T1000 (cell line): ENCODE measurements around the gene MRPL42.
"Not testable (repeated sequence)": the region's sequence is repeated elsewhere in the genome, so short reads cannot be mapped to it uniquely, and the experiment has no call there.

Source experiments
- DNase-seq: peaks from one replicate; lab custom pipeline; 2025; ENCODE audit warnings: mixed read lengths; lab: John Stamatoyannopoulos, UW

The MRPL42 gene

DNA sequence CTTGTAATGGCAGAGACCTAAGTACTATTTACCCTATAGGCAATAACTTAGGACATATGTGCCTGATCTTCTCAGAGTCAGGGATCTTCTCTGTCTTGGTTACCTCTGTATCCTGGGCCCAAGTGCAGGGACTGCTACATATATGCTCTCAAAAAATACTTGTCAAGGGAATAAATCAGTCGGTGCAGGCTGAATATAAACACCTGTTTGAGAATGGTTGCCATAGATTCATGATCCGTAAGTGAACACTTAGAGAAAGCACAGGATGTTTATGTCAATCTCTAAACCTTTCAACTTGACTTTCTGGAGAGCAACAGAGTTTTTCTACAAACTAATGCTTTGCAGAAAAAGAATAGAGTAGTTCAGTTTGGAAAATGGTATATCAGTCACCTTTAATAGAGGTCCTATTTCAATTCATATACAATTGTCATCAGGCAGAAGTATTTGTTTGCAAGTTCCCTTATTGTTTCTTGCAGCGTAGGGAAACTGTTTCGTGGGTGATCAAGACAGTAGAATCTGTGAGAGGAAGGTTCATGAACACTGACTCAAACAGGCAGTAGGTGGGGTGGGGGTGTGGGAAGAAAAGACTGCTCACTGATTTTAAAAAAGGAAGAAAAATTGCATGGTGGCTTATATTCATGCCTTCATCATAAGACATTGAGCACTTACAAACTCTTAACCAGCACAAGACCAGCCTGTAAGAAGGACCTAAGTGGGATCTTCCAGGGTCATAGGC, 19.6 kb upstream of the MRPL42 start:
- DNase-seq, result no peak

DNA sequence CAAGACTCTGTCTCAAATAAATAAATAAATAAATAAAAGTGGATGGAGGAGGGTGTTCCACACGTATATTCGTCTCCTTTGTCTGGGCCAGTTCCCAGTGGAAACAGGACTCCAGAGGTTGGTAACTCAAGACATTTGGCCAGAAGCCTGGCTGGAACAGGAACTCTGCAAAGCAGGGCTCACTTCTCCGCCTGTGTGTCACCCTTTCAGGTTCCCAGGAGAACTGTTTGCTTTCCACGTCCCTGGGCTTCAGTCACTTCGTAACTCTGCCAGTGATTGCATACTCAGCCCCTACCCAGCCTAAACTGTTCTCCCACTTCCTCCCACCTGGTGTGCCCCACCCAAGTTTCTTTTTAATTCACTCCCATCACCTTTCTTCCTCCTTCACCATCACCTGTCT, 18.5 kb upstream of the MRPL42 start:
- no peak for DNase-seq

DNA sequence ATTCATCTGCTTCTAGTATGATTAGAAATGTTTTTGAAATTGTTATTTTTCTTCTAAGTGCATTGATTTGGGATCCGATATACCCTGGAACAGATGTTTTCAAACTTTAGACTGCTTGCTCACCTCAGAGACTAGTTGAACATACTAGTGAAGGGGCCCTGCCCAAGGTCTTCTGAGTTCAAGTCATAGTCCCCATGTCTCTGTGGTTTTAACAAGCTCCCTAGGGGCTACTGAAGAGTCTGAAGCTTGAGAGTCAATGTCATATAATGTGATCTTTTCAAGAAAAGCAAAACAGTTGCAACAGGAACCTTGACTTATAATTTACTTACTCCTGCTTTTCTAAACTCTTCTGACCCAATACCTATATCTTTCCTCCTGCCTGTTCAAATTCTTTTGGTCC, 18.0 kb upstream of the MRPL42 start:
- no peak for DNase-seq

DNA sequence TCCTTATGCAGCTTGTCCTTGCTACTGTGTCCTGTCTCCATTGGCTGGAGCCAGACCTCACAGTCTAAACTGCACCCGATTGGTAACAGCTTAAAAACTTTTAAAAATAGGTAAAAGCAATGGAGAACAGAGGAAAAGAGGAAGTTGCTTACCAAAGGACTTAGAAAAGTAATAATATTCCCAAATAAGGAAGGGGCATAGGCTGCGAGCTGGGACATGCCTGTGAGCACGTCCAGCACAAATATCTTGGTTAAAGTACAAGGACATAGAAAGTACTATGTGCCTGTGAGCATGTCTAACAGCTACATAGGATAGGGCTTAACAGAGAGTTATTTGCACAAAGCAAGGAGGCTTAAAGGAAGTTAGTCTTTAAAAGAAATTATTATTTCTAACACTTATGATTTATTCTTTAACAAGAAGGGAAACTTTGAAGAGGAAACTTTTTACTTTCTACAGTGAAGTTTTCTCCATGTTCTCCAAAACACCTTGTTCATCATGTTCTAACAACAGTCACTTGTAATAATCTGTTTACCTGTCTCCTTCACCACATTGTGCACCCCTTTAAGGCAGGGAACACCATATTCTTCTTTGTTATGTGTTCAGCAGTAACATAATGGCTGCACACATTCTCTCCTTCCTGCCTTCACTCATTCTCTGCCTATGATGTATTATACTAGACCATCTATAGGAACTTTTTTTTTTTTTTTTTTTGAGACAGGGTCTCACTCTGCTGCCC, 15.7 kb upstream of the MRPL42 start:
- DNase-seq, result no peak

DNA sequence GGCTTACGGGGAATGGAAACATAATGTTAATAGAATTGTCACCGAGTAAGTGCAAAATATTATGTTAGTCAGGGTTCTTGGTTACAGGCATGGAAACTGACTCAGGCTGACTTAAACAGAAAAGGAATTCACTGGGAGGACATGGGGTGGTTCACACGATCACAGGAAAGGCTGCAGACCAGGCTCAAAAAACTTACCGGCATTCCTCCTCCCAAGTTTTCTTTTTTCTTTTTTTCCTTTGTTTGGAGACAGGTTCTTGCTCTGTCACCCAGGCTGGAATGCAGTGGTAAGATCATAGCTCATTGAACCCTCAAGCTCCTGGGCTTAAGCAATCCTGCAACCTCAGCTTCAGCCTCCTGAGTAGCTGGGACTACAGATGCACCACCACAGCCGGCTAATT, 13.7 kb upstream of the MRPL42 start:
- no peak for DNase-seq

DNA sequence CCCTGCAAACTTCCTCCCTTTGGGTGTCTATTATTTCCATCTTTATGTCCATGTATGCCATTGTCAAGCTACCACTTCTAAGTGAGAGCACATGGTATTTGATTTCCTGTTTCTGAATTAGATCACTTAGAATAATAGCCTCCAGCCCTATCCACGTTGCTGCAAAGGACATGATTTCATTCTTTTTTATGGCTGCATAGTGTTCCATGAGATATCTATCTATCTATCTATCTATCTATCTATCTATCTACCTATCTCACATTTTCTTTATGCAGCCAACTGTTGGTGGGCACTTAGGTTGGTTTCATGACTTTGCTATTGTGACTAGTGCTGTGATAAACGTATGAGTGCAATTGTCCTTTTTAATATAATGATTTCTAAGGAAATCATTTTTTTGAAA, 11.2 kb upstream of the MRPL42 start:
- no peak for DNase-seq

DNA sequence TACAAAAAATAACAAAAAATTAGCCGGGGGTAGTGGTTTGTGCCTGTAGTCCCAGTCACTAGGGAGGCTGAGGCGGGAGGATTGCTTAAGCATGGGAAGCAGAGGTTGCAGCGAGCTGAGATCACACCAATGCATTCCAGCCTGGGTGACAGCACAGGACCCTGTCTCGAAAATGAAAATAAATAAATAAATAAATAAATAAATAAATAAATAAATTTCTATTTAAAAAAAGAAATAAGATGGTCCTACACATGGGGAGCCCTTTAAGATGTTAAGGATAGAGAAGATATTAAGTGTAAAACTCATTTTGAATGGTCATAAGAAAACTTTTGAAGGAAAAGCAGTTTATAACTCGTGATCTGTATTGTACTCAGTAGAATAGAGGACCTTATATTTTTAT, 8.2 kb upstream of the MRPL42 start:
- DNase-seq, result no peak

DNA sequence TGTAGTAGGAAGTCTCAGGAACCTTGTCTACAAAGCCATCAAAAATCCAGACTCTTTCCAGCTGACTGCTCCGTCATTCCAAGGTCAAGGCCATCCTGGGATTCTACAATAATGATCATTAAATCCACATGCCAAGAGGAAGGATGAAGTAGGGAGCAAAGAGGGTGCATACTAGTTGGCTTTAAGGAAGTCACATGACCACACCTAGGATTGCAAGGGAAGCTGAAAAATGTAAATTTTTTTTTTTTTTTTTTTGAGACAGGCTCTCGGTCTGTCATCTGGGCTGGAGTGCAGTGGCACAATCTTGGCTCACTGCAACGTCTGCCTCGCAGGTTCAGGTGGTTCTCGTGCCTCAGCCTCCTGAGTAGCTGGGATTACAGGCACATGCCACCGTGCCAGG, 7.3 kb upstream of the MRPL42 start:
- no peak for DNase-seq

DNA sequence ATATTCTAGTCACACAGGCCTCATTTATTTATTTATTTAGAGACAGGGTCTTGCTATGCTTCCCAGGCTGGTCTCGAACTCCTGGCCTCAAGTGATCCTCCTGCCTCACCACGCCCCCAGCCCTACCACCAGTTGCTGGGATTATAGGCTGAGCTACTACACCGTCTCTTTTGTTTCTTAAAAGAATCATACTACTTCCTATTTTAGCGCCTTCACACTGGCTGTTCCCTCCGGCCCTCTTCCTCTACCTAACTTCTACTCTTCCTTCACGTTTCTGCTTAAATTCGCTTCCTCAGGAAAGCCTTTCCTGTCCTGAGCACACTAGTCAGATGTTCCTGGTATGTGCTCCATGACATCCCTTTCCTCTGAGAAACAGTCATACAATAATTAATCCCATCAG, 6.4 kb upstream of the MRPL42 start:
- no peak for DNase-seq

DNA sequence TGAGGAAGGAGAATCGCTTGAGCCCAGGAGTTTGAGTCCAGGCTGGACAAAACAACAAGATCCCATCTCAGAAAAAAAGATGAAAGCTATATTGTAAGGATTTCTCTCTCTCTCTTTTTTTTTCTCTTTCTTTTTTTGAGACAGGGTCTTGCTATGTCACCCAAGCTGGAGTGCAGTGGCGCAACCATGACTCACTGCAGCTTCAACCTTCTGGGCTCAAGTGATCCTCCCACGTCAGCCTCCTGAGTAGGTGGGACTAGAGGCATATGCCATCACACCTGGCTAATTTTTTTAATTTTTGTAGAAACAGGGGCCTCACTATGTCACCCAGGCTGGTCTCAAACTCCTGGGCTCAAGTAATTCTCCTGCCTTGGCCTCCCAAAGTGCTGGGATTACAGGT, 5.8 kb upstream of the MRPL42 start:
- no peak for DNase-seq

DNA sequence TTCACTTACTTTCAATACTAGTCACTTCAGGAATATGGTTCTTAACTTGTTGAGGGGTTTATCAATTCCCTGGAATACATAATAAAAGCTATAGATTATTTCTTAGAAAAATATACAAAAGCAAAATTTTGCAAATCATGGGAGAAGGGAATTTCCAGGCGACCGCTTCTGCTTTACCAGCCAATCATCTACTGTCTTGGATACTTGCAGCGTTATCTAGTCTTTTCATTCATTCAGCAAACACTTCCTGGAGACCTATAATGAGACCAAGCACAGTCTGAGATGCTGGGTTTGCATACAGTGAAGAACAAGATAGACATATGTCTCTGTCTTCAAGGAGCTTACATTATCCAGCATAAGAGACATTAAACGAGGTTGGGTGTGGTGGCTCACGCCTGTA, 1.5 kb upstream of the MRPL42 start:
- DNase-seq, result no peak

DNA sequence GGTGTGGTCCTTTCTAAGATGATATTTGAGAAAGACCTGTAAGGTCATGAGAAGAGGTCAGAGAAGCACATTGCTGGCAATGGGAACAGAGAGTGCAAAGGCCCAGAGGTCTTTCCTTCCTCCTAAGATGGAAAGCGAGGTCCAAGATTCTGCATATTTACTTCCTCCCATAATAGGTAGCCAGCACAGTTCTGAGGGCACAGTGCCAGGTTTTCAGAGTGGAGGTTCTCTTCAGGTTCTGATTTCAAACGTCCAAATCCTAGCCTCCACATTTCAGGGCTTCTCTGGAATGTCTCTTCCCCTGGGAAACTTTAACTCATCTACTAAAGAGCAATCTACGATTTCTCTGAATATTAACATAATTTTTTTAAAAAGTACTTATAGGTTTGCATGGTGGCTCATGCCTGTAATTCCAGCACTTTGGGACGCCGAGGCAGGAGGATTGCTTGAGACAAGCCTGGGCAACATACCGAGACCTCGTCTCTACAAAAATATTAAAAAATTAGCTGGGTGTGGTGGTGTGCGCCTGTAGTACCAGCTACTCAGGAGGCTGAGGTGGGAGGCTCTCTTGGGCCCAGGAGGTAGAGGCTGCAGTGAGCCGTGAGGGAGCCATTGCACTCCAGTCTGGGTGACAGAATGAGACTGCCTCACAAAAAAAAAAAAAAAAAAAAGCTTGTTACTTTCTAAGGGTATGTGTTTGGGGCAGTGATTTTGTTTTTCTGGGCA, 526 bp upstream of the MRPL42 start:
- no peak for DNase-seq

DNA sequence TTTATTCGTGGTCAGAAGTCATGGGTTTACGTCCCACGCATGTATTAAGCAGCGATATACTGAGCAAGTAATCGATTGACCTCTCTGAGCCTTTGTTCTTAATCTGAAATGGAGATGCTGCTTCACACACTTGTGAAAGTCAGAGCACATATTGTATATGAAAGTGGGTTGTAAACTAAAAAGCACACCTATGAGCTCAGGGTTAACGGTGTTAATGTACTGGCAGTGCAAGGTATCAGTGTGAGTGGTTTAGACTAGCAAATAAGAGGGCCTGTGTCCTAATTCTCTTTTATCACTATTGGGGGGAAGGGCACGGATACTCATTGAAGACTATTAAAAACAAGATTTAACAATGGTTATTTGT, 676 bp downstream of the MRPL42 start:
- DNase-seq, result no peak

DNA sequence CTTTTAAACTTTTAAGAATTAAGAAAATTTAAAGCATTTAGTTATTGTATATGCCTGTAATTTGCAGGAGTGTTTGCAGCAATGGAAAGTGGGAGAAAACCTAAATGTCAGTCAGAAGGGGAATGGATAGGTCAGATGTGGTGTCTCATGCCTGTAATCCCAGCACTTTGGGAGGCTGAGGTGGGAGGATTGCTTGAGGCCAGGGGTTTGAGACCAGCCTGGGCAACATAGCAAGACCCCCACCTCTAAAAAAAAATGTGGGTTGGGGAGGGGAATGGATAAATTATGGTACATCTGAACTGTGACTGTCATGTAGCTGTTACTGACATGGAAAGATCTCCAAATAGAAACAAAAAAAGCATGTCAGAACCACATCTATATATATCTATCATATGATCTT, 2.1 kb downstream of the MRPL42 start:
- DNase-seq, result no peak

DNA sequence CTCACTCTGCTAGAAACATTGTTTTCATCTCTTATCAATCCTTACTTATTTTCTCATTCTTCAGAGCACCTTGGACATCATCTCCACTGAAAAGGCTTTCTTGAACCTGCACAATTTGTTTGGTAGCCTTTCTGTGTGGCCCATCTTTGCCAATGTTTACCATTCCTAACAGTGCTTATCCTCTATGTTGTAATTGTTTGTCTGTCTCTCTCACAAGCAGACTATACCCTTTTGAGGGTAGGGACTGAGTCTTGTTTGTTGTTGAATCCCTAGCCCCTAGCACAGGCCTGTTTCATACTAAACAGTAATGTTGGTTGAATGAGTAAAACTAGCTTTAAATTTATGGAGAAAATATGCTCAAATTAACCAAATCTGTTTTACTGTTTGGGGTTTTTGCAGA, 9.2 kb downstream of the MRPL42 start:
- no peak for DNase-seq

DNA sequence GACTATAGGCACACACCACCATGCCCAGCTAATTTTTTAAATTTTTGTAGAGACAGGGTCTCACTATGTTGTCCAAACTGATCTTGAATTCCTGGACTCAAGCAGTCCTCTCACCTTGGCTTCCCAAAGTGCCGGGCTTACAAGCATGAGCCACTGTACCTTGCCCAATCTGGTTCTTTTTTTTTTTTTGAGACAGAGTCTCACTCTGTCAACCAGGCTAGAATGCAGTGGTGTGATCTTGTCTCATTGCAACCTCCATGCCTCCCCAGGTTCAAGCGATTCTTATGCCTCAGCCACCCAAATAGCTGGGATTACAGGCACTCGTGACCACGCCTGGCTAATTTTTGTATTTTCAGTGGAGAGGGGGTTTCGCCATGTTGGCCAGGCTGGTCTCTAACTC, 15.4 kb downstream of the MRPL42 start:
- DNase-seq, result no peak

DNA sequence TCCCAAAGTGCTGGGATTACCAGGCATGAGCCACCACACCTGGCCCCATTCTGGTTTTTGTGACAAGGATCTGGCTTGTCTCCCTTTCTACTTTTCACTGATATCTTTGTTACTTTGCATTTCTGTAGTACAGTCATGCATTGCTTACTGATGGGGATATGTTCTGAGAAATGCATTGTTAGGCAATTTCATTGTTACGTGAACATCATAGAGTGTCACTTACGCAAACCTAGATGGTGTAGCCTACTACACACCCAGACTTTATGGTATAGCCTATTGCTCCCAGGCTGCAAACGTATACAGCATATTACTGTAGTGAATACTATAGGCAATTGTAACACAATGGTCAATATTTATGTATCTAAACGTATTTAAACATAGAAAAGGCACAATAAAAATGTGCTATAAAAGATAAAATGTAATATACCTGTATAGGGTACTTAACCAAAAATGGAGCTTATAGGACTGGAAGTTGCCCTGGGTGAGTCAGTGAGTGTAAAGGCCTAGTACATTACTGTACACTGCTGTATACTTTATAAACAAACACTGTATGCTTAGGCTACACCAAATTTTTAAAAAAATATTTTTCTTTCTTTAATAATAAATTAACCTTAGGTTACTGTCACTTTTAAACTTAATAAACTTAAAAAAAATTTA, 16.0 kb downstream of the MRPL42 start:
- no peak for DNase-seq

DNA sequence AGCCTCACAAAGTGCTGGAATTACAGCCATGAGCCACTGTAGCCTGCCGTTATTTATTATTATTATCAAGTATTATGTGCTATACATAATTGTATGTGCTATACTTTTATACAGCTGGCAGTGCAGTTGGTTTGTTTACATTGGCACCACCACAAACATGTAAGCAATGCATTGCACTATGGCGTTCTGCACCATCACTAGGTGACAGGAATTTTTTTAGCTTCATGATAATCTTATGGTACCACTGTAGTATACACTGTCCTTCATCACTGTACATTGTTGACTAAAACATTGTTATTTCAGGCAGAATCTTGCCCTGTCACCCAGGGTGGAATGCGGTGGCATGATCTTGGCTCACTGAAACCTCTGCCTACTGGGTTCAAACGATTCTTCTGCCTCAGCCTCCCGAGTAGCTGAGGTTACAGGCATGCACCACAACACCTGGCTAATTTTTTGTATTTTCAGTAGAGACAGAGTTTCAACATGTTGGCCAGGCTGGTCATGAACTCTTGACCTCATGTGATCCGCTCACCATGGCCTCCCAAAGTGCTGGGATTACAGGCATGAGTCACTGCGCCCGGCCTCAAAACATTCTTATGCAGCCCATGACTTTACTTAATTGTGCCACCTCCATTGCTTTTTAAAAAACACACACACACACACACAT, 17.1 kb downstream of the MRPL42 start:
- DNase-seq, result peak; percentile 92

DNA sequence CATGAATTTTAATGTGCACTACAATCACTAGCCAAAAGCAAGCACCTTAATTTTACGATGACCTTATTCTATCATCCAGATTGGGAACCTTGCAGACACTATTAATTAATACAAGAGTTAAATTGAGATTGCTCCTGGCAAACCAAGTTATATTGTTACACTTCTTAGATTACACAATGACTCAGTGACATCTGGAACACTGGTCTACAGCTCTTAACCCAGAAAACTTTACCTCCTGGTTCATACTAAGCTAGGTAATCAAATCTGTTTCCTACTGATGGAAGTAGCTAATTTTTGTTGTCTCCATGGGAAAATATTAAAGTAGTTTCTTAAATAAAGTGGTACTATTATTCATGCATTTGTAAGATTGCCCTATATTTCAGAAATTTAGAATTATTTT, 25.5 kb downstream of the MRPL42 start:
- not testable (repeated sequence) for DNase-seq

DNA sequence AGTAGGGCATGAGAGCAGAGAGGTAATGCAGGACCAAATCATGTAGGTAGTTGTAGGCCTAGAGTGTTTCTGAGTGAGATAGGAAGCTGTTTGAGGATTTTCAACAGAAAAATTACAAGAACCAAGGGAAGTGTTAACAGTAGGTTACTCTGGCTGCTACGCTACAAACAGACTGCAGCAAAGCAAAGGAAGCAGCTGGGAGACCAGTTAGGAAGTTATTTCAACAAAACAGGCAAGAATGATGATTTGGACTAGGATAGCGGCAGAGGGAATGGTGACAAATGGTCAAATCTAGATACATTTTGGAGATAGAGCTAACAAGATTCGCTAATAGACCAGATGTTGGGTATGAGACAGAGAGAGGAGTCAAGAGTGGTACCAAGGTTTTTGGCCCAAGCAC, 26.8 kb downstream of the MRPL42 start:
- no peak for DNase-seq

DNA sequence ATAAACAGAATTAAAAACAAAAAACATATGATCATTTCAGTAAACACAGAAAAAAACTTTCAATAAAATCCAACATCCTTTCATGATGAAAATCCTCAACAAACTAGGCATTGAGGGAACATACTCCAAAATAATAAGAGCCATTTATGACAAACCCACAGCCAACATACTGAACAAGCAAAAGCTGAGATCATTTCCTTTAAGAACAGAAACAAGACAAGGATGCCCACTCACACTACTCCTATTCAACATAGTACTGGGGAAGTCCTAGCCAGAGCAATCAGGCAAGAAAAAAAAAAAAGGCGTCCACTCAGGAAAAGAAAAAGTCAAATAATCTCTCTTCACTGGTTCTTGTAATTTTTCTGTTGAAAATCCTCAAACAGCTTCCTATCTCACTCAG, 30.1 kb downstream of the MRPL42 start:
- no peak for DNase-seq

DNA sequence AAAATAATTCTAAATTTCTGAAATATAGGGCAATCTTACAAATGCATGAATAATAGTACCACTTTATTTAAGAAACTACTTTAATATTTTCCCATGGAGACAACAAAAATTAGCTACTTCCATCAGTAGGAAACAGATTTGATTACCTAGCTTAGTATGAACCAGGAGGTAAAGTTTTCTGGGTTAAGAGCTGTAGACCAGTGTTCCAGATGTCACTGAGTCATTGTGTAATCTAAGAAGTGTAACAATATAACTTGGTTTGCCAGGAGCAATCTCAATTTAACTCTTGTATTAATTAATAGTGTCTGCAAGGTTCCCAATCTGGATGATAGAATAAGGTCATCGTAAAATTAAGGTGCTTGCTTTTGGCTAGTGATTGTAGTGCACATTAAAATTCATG, 31.5 kb downstream of the MRPL42 start:
- not testable (repeated sequence) for DNase-seq
